Omental fat pad (tissue), 4 donors: ENCODE results near the gene MYO10. TPM values are rescaled to one million over a fixed set of nuclear protein-coding genes. Genes with fewer than 3 reads are reported as not detected.
"Not testable (repeated sequence)": the region's sequence is repeated elsewhere in the genome, so short reads cannot be mapped to it uniquely, and the experiment has no call there.

Source experiments
- ATAC-seq: fragments of 150-250 bp; one replicate; pipeline ENCODE4 v1.9.1; 2016; ENCODE audit warnings: mild to moderate bottlenecking, moderate library complexity; ENCODE audit not compliant: low FRiP score
- DNase-seq: peaks from one replicate; pipeline ENCODE4 v3.0.0-alpha.2; 2019; ENCODE audit warnings: low spot score
- CTCF ChIP-seq, 3 donors: fragments of 450-650 bp; IDR thresholded peaks; one replicate each; pipeline ENCODE4 v1.5.1; 2016 to 2017; ENCODE audit warnings: antibody characterized with exemption in 3 of 3, mild to moderate bottlenecking in 3 of 3, moderate library complexity in 2 of 3
- total RNA-seq, 4 donors: library from RNA; depleted of rRNA; stranded (reverse); fragments of >200 nt; gene quantifications; one replicate each; pipeline ENCODE4 v1.1.0, GENCODE V29; 2016

Gene MYO10
- total RNA-seq, 4 donors from 2014 or later = 12.1 to 35.8 (median 17.7) TPM

GRCh38 chr5:16663840-16664239 lies 272.2 kb downstream of the MYO10 start:
- no peak for TF ChIP-seq CTCF (IDR thresholded peaks at IDR 0.05)
- no peak for ATAC-seq
- DNase-seq = no peak

GRCh38 chr5:16661713-16662112 lies 274.4 kb downstream of the MYO10 start:
- DNase-seq = no peak
- no peak for ATAC-seq
- TF ChIP-seq CTCF (IDR thresholded peaks at IDR 0.05) = no peak

- DNase-seq (no peak), ATAC-seq (no peak)
- TF ChIP-seq CTCF (IDR thresholded peaks at IDR 0.05) = no peak
These were observed 275.1 kb downstream of the MYO10 start for GRCh38 chr5:16660982-16661381.

GRCh38 chr5:16659536-16659935 lies 276.6 kb downstream of the MYO10 start:
- no peak for TF ChIP-seq CTCF (IDR thresholded peaks at IDR 0.05)
- no peak for DNase-seq
- ATAC-seq = no peak

GRCh38 chr5:16656561-16657191 lies 279.4 kb downstream of the MYO10 start:
- no peak for TF ChIP-seq CTCF (IDR thresholded peaks at IDR 0.05)
- ATAC-seq (peak; percentile 93), DNase-seq (no peak)

- ATAC-seq (no peak), DNase-seq (no peak)
- TF ChIP-seq CTCF (IDR thresholded peaks at IDR 0.05) = no peak
These were observed 281.3 kb downstream of the MYO10 start for GRCh38 chr5:16654647-16655334.

- ATAC-seq, DNase-seq: not testable (repeated sequence)
These were observed 287.3 kb downstream of the MYO10 start for GRCh38 chr5:16648739-16649138.
